Measurements from ENCODE around the gene MSANTD3.

GRCh38 chr9:100397529-100398266 is 29.2 kb upstream of the MSANTD3 start:
- TF ChIP-seq POLR2A (IDR thresholded peaks at IDR 0.05) (no peak), CTCF (IDR thresholded peaks at IDR 0.05) (no peak)
